H4 (cell line): ENCODE results near the gene MNAT1. TPM values are rescaled to one million over a fixed set of nuclear protein-coding genes. Genes with fewer than 3 reads are reported as not detected.

Experiments used
- total RNA-seq: library from RNA; depleted of rRNA; stranded (reverse); fragments of >200 nt; shearing (Covaris generic); gene quantifications from 2 replicates; pipeline ENCODE4 v1.2.3, GENCODE V29; 2014; rRNA removed

Gene MNAT1
- total RNA-seq, 1 experiment from 2014 or later, result 65.5 TPM

Other genes starting within 250 kb of the MNAT1 start
- not detected in 2 replicates for gene C14orf39, start 248.7 kb upstream of the MNAT1 start, total RNA-seq
- gene SIX6, start 225.6 kb upstream of the MNAT1 start, total RNA-seq, result not detected in 2 replicates
- gene SIX1, start 85.3 kb upstream of the MNAT1 start, total RNA-seq, result 18.4 and 23.3 TPM in 2 replicates
- gene SIX4, start 10.4 kb upstream of the MNAT1 start, total RNA-seq, result 8.3 and 12.6 TPM in 2 replicates
- gene TRMT5, start 246.3 kb downstream of the MNAT1 start, total RNA-seq, result 18.6 and 29.4 TPM in 2 replicates
- gene SLC38A6, start 246.5 kb downstream of the MNAT1 start, total RNA-seq, result 43.7 and 45.2 TPM in 2 replicates